ENCODE results near the gene AKT1S1. TPM values are rescaled to one million over a fixed set of nuclear protein-coding genes. Genes with fewer than 3 reads are reported as not detected.

The AKT1S1 gene
- polyA plus RNA-seq, 1 experiment, result 42.0 TPM

GRCh38 chr19:49911381-49912145 is 34.4 kb upstream of the AKT1S1 start:
- DNase-seq (ENCODE audit: low read depth), result no peak
- POLR2A ChIA-PET, result no interaction called here
- Histone ChIP-seq H3K36me3 (ENCODE audit: control insufficient read depth, insufficient read depth, low read length) (peaks cover 30% of the 10 kb centered on the region), H3K27me3 (ENCODE audit: control insufficient read depth, insufficient read depth, low read length) (no peaks in the 10 kb centered on the region), H3K4me3 (ENCODE audit: low read depth, low read length) (no peak overlapping the region)
- CTCF ChIA-PET, result interaction anchor here (1.1 to 1.5 kb wide), 4 partner anchors 8 to 21 kb away, joined by 3 to 8 read pairs (median 4); no protein-coding TSS in a partner anchor
- no peak for TF ChIP-seq CTCF (IDR thresholded peaks at IDR 0.05; ENCODE audit: insufficient read depth, low read depth, low read length)

- no peak overlapping the region for H3K4me3 ChIP-seq (ENCODE audit: low read depth, low read length)
- no peak for DNase-seq (ENCODE audit: low read depth)
- TF ChIP-seq CTCF (IDR thresholded peaks at IDR 0.05; ENCODE audit: insufficient read depth, low read depth, low read length), result no peak
- peaks cover 26% of the 10 kb centered on the region for H3K36me3 ChIP-seq (ENCODE audit: control insufficient read depth, insufficient read depth, low read length)
- no peaks in the 10 kb centered on the region for H3K27me3 ChIP-seq (ENCODE audit: control insufficient read depth, insufficient read depth, low read length)
- ChIA-PET CTCF (interaction anchor here (1.2 to 1.3 kb wide), 2 partner anchors 10 to 20 kb away, joined by 3 read pairs; no protein-coding TSS in a partner anchor), POLR2A (no interaction called here)
These were observed 33.0 kb upstream of the AKT1S1 start for GRCh38 chr19:49910179-49910578.

GRCh38 chr19:49908480-49909420 is 31.6 kb upstream of the AKT1S1 start:
- H3K27me3 ChIP-seq (ENCODE audit: control insufficient read depth, insufficient read depth, low read length), result no peaks in the 10 kb centered on the region
- H3K36me3 ChIP-seq (ENCODE audit: control insufficient read depth, insufficient read depth, low read length), result peaks cover 26% of the 10 kb centered on the region
- POLR2A ChIA-PET, result interaction anchor here (0.6 kb wide), 1 partner anchor 45 kb away, joined by 3 read pairs; no protein-coding TSS in a partner anchor
- no peak for TF ChIP-seq CTCF (IDR thresholded peaks at IDR 0.05; ENCODE audit: insufficient read depth, low read depth, low read length)
- DNase-seq (ENCODE audit: low read depth), result no peak
- no peak overlapping the region for H3K4me3 ChIP-seq (ENCODE audit: low read depth, low read length)
- CTCF ChIA-PET, result interaction anchor here (1.8 kb wide), 1 partner anchor 18 kb away, joined by 7 read pairs; no protein-coding TSS in a partner anchor

GRCh38 chr19:49907745-49908446 is 30.7 kb upstream of the AKT1S1 start:
- TF ChIP-seq CTCF (IDR thresholded peaks at IDR 0.05; ENCODE audit: insufficient read depth, low read depth, low read length), result no peak
- DNase-seq (ENCODE audit: low read depth), result no peak
- ChIA-PET POLR2A (interaction anchor here (0.6 kb wide), 1 partner anchor 44 kb away, joined by 3 read pairs; no protein-coding TSS in a partner anchor), CTCF (interaction anchor here (1.8 kb wide), 1 partner anchor 17 kb away, joined by 7 read pairs; no protein-coding TSS in a partner anchor)
- no peak overlapping the region for H3K4me3 ChIP-seq (ENCODE audit: low read depth, low read length)
- H3K36me3 ChIP-seq (ENCODE audit: control insufficient read depth, insufficient read depth, low read length), result peaks cover 21% of the 10 kb centered on the region
- no peaks in the 10 kb centered on the region for H3K27me3 ChIP-seq (ENCODE audit: control insufficient read depth, insufficient read depth, low read length)
